Right ventricle myocardium inferior (tissue), 1 donor: Measurements from ENCODE around the gene RNF151. TPM values are rescaled to one million over a fixed set of nuclear protein-coding genes. Genes with fewer than 3 reads are reported as not detected.
"Not testable (repeated sequence)": the region's sequence is repeated elsewhere in the genome, so short reads cannot be mapped to it uniquely, and the experiment has no call there.

Source experiments
- ATAC-seq: fragments of 200-7000 bp; cut with Tn5 transposase; one replicate; pipeline ENCODE4 v1.9.1; 2020; ENCODE audit warnings: mild to moderate bottlenecking, moderate library complexity
- DNase-seq: peaks from one replicate; pipeline ENCODE4 v3.0.0; 2021; ENCODE audit errors: missing footprints
- intact Hi-C: fragments of 100-400 bp; cut with DNase I; formaldehyde crosslinking; loops from one replicate; pipeline ENCODE4 v1.11.0; 2022
- long read RNA-seq: library from polyadenylated mRNA; unstranded; transcript quantifications from one replicate; pipeline ENCODE4 v2.0.0, GENCODE V29; 2021
- total RNA-seq: library from RNA; stranded (reverse); fragmentation: NEBNext Ultra II Directional; extraction: Animal tissue kit (Norgen Biotek cat#: 25700); gene quantifications from one replicate; pipeline ENCODE4 v1.2.1, GENCODE V29; 2021
- donor health status: DM: no; HTN: yes; CAD: no; lungs with severe emphysema.

Gene RNF151, protein sequence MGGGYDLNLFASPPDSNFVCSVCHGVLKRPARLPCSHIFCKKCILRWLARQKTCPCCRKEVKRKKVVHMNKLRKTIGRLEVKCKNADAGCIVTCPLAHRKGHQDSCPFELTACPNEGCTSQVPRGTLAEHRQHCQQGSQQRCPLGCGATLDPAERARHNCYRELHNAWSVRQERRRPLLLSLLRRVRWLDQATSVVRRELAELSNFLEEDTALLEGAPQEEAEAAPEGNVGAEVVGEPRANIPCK
- not detected for total RNA-seq
- long read RNA-seq, result 0 reads

DNA sequence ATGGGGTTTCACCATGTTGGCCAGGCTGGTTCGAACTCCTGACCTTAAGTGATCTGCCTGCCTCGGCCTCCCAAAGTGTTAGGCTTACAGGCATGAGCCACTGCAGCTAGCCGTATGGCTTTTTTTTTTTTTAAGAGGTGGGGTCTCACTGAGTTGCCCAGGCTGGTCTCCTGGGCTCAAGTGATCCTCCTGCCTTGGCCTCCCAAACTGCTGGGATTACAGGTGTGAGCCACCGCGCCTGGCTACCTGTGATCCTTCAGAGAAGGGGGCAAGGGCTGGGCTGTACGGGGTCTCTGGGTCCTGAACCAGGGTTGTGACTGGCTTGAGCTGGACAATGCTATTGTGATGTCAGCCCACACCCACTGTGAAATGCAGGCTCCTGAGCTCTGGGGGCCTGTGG, at the start of gene RNF151:
TSS of gene RNF151 (plus strand) at position 397 of the 400 bp plus-strand sequence. CDS start 26 bp downstream, outside the sequence.
- DNase-seq (no peak), ATAC-seq (no peak)
- intact Hi-C loops, result no loop called here

DNA sequence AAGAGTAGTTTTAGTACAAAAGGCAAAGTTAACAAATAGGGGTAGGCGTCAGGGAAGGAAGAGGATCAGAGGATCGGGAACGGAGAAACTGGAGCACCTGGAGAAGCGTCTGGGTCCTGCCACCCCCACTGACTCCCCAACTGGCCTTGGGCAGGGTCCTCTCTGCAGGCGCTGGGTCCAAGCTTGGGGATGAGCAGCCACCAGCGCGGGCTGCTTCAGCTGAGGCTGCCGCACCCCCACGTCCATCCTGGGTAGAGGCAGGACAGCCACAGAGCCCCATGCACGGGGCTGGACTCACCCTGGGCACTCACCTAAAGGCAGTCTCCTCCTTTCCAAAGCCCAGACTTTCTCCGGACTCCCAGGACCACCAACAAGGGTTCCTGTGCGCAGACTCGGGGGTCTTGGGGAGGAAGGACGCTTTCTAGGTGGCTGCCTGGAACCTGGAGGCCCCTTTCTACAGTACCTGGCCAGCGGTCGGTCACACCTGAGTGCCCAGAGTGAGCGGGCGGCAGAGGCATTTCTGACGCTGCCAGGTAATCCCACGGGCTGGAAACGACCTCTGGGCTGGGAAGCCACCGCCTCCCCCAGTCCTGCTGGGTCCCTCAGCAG, 49.5 kb upstream of the RNF151 start:
- intact Hi-C loops, result no loop called here

DNA sequence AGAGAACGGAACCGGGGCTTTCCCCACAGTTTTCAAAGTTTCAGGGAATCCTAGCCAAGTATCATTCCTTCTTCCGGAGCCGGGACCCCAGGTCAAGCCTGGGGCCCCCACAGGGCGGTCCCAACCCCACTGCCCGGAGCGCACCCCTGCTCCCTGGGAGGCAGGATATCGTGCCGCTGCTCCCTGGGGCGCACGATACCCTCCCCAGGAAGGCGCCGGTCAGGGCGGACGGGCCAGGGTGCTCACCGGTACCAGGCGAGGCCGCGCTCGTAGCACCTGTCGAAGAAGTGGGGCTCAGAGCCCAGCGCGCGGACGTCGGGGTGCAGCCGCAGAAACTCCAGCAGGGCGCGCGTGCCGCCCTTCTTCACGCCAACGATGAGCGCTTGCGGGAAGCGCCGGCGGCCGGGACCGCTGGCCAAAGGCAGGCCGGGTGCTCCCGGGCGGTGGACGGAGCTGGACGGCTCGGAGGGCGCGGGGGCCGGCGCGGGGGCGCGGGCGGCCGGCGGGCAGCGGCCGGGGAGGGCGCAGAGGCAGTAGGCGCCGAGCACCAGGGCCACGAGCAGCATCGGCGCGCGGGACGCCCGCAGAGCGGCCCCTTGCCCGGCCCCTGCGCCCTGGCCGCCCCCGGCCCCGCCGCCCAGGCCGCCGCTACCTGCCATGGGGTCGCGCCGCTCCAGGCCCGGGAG, 48.8 kb upstream of the RNF151 start:
- peak; percentile 21 for DNase-seq
- no peak for ATAC-seq
- intact Hi-C loops, result no loop called here

More for the DNA sequence above, 49.5 kb upstream of the RNF151 start:
- DNase-seq (peak; percentile 31), ATAC-seq (no peak)

DNA sequence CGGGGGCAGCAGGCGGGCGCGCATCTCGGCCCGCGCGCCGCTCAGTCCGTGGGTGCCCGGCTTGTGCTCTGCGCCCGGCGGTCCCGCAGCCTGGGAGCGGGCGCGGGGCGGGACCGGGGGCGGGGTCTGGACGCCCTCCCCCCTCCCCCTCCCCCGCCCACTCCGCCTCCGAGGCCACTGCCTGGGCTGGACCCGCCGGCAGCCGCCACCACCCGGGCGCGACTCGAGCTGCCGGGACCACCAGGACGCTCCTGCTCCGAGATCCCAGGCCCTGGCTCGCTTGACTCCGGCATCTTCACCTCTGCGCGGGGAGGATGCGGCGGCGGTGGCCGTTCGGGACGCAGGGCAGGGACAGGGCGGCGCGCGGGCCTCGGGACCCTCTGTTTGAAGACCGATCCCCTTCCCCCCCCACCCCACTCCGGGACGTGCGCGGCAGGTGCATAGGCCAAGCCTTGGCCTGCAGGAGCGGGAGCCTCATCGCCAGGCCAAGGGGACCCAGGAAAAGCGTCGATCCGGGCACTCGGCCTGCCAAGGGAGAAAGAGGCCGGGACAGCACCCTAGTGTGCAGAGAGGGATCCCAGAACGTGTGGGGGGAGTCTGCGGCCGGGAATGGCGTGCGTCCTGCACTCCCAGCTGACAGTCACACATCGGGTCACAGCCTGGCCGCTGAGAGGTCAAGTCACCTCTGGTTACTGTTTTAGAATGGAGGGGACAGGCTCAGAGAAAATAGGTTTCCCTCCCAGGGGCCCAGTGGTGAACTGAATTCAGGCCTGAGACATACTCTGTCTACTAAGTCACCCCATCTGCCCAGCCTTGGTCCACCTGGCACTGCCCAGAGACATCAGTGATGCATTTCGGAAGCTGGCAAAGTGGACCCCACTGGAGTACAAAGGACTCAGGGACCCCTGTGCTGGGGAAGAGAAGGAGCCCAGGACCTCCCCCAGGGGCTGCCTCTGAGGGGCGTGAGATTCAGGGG, 48.0 kb upstream of the RNF151 start, which contains the start of gene HS3ST6:
TSS of gene HS3ST6 (minus strand) at position 65 of the 976 bp plus-strand sequence. CDS start 92 bp downstream, outside the sequence.
- intact Hi-C loops, result no loop called here

DNA sequence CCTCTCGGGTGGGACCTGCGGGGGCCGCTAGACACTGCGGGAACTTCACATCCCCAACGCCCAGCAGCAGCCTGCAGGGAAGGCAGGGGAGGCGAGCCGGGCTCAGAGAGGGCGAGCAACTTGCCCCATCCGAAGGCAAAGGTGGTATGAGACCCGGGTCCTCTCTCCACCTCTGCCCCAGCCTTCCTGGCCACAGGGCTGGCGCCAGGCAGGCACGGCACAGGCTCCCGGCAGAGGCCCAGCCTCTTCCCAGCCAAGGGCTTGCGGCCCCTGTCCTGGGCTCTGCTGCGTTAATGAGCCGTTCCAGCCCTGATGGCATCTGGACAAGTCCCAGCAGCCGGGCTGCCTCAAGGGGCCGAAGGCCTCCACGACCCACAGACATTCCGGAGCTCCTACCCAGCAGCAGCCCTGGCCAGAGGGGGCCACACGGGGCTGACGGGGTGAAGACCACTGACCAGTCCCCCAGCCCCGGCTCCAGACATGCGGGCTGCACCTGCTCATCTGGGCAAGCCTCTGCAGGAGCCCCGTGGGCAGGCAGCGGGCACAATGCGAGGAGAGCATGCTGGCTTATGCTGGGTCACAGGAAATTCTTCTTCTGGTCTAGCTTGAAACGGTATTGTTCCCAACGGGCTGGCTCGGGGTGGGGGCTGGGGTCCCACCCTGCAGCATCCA, 47.2 kb upstream of the RNF151 start:
- ATAC-seq (no peak), DNase-seq (no peak)
- intact Hi-C loops, result no loop called here

More for the DNA sequence above, 48.0 kb upstream of the RNF151 start, which contains the start of gene HS3ST6:
- DNase-seq, result peak; percentile 9
- no peak for ATAC-seq

DNA sequence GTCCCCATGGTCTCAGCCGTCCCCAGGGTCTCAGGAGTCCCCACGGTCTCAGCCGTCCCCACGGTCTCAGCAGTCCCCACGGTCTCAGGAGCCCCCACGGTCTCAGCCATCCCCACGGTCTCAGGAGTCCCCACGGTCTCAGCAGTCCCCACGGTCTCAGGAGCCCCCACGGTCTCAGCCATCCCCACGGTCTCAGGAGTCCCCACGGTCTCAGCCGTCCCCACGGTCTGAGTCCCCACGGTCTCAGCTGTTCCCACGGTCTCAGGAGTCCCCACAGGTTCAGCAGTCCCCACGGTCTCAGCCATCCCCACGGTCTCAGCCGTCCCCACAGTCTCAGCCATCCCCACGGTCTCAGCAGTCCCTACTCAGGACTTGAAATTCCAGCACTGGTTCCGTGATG, 46.5 kb upstream of the RNF151 start:
- DNase-seq, intact Hi-C loops, ATAC-seq: not testable (repeated sequence)

DNA sequence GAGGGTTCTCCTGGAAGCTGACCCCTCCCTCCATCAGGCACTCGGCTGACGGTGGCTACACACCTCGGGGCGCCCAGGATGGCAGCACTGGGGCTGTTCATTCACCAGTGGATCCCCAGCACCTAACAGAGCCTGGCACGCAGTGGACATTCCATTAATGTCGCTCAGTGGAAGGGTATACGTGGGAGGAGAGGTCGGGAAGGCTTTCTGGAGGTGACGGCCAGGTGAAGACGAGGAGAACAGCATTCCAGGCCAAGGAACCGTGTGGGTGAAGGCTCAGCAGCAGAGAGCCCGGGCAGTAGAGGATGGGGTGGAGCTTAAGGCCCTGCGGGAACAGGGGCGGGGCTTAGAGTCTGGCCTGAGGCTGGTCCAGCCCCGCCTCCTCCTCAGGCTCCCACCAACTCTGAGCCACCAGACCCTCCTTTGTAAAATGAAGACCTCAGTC, 45.9 kb upstream of the RNF151 start:
- no peak for ATAC-seq
- DNase-seq, result no peak
- intact Hi-C loops, result no loop called here

DNA sequence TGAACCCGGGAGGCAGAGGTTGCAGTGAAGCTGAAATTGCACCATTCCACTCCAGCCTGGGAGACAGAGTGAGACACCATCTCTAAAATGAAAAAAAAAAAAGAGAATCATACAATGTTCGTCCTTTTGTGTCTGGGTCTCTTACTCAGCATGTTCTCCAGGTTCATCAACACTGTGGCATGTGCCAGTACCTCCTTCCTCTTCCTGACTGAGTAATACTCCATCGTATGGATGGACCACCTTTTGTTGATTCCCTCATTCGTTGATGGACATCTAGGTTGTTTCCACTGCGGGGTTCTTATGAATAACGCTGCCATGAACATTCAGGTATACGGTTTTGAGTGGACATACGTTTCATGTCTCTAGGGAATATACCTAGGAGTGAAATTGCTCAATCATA, 44.3 kb upstream of the RNF151 start:
- intact Hi-C loops, result no loop called here
- no peak for DNase-seq
- ATAC-seq, result no peak

DNA sequence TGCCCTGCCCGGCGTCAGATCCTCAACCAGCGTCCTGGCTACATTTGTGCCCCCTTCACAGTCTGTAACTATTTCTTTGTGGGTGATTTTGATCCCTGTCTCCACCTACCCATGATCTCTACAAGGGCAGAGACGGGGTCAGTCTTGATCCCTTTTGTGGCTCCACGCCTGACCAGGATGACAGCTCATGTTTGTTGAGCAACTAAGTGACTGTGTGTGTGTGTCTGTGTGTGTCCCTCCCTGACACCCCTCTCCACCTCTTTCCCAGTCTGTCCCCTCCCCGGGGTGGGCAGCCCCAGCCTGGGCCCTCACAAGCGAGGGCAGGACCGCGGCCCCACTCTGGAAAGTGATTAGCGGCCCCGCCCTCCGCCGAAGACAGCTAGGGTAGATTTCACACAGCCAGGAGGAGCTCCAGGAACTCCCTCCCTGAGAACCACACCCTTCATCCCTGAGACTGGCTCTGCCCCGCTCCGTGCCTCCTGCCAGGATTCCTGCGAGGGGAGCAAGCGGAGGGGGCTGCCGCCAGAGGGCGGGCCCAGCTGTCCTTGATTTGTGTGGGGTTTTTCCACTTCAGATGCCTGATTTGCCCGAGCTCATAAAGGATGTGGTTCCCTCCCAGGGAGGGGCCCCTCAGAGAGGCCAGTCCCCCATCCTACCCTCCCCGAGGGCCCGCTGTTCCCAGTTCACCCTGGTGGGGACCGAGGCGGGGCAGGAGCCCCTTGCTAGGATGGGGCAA, 43.2 kb upstream of the RNF151 start:
- DNase-seq (no peak), ATAC-seq (peak; percentile 15)
- intact Hi-C loops, result no loop called here

DNA sequence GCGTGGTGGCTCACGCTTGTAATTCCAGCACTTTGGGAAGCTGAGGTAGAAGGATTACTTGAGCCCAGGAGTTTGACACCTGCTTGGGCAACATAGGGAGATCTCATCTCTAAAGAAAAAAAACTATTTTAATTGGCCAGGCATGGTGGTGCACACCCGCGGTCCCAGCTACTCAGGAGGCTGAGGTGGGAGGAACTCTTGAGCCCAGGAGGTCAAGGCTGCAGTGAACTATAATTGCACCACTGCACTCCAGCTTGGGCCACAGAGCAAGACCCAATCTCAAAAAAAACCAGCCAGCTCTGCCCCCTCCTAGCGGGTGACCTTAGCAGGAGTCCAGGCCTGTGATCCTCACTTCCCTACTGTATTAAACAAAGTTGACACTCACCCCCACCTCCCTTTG, 42.6 kb upstream of the RNF151 start:
- intact Hi-C loops, result no loop called here
- DNase-seq, result no peak
- ATAC-seq, result no peak

DNA sequence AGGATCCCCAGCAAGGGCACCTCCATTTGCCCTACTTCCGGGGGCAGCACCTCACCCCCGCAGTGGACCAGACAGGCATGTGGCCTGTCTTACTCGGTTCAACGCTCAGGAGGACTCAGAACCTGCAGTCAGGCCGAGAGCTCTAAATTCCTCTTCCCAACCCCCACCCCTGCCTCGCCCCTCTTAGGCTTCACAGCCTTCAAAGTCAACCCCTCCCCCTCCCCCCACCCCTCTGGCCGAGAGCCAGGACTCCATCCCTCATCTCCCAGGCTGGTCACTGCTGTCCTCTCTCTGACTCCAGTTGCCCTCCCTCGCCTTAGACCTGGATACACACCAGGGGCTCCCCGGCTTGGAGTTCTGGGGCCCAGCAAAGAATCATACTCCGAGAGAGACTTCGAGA, 40.4 kb upstream of the RNF151 start:
- no peak for ATAC-seq

DNA sequence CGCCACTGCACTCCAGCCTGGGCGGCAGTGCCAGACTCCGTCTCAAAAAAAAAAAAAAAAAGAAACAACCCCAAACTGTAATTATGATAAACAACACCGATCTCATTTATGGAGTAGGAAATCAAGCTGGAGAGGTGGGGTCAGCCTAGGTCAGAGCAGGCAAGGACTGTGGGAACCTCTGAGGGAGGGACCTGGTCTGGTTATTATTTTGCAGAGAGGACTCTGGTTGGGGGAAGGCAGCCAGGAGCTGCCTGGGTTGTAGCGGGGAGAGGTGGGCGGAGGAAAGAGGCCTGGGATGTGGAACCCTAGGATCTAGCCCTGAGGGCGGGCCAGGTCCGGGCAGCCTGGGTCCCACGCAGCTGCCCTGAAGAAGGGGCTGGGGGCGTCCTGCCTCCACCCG, 37.6 kb upstream of the RNF151 start:
- ATAC-seq (peak; percentile 65), DNase-seq (no peak)
- intact Hi-C loops, result loop anchor here (1.0 kb wide), 1 partner anchor 66 kb away; no protein-coding TSS in a partner anchor

More for the DNA sequence above, 40.4 kb upstream of the RNF151 start:
- DNase-seq, result no peak
- intact Hi-C loops, result no loop called here

DNA sequence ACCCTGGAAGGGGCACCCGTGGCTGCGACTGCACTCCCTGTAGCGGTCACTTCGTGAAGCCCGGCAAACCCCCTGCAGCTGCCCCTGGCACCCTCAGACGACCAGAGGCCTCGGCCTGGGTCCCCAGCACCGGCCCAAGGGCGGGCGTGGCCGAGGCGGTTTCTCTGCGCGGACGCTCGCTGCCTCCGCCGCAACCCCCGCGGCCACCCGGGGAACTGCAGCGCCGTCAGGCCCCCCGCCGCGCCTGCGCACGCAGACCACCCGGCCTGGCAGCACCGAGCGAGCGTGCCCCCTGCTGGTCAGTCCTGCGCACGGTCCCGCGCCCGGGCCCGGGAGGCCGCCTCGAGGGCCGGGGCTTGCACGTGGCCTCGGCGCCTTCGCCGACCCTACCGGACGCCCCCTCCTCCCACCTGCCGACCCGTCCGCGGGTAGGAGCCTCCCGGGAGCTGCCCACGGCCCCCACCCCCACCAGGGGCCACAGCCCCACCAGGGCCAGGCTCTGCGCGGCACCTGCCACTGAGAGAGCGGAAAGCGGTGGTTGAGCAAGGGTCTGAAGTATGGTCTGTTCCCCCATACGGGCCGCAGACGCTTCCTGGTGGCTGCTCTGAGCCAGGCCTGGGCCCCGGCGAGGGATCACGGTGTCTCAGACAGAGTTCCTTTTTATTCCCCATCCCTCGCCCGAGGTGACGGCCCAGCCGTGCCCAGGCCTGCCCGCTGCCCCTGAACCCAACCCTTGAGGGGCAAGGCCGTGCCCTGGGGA, 36.9 kb upstream of the RNF151 start:
- intact Hi-C loops, result loop anchor here (1.0 kb wide), 1 partner anchor 66 kb away; no protein-coding TSS in a partner anchor
- ATAC-seq (peak; percentile 95), DNase-seq (peak; percentile 95)

DNA sequence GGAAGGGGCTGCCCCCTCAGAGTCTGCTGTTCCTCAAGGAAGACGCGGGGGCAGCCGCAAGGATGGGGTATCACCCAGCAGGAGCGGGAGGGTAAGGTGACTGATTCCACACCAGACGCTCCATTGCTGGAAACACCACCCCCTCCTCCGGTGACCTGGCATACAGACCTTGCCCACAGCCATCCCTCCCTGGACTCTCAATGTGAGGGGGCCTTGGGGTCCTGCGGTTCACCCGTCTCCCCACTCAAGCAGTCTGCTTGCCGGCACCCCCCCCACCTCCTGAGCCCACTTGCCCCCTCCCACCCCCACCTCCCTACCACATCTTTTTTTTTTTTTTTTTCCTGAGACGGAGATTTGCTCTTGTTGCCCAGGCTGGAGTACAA, 36.3 kb upstream of the RNF151 start:
- DNase-seq (no peak), ATAC-seq (no peak)
- intact Hi-C loops, result no loop called here

DNA sequence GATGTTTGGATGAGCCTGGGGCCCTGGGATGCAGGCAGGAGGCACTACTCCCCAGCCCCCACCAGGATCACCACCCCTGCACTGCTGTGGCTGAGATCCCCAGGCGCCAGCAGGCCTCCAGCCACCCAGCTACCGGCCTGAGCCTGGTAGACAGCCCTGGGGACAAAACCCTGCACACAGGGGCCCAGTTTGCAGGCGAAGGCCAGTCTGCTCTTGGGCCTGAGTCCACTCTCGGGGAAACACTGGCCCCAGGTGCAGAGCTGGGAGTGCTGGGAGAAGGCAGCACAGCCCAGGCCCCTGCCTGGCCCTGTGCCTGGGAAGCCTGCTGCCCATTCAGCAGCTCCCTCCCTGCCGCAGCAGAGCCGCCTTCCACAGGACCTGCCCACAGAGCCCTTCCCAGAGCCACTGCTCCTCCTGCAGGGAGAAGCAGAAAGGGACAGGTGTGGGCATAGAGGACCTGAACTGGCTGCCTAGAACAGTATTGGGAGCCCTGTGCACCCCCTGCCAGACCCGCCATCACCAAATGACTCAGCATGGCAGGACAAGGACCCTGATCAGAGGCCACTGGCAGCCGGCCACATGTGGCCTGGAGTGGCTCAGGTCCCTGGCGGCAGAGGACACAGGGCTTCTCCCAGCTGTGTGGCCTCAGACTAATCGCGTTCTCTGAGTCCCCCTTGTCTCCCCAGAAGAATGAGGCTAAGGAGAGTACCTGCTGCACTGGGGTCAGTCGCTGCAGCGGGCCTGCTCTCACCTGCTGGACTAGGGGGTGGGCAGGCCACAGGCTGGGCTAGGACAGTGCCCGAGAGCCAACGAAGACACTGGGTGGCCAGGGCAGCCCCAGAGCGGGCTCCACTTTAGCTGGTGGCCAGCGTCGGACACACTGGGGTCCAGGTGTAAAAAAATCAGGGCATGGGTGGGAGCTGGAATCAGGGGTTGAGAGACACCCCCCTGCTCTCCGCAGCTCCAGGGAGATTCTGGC, 34.3 kb upstream of the RNF151 start:
- ATAC-seq (no peak), DNase-seq (peak; percentile 45)
- intact Hi-C loops, result no loop called here
